HG02798 (cell line): ENCODE results near the gene ZDHHC7.

Experiments used
- ATAC-seq: cut with Tn5 transposase; IDR thresholded peaks from one replicate; pipeline ENCODE4 v1.9.1; 2021; ENCODE audit warnings: mild to moderate bottlenecking; ENCODE audit not compliant: unreplicated experiment, poor library complexity

ZDHHC7 gene

GRCh38 chr16:84970447-84971127, 40.7 kb downstream of the ZDHHC7 start:
- peak; percentile 73 for ATAC-seq

- no peak for ATAC-seq
Observed at GRCh38 chr16:84967828-84968227, 43.5 kb downstream of the ZDHHC7 start.

GRCh38 chr16:84965428-84966415, 45.6 kb downstream of the ZDHHC7 start:
- ATAC-seq, result no peak

GRCh38 chr16:84964386-84965128, 46.8 kb downstream of the ZDHHC7 start:
- ATAC-seq, result no peak

GRCh38 chr16:84963066-84963465, 48.3 kb downstream of the ZDHHC7 start:
- no peak for ATAC-seq

GRCh38 chr16:84960942-84961341, 50.4 kb downstream of the ZDHHC7 start:
- no peak for ATAC-seq

GRCh38 chr16:84959784-84960417, 51.4 kb downstream of the ZDHHC7 start:
- ATAC-seq, result no peak

- no peak for ATAC-seq
Observed at GRCh38 chr16:84959045-84959576, 52.2 kb downstream of the ZDHHC7 start.

GRCh38 chr16:84957792-84958191, 53.5 kb downstream of the ZDHHC7 start:
- ATAC-seq, result no peak

GRCh38 chr16:84957192-84957591, 54.1 kb downstream of the ZDHHC7 start:
- no peak for ATAC-seq

- ATAC-seq, result no peak
Observed at GRCh38 chr16:84955427-84955826, 55.9 kb downstream of the ZDHHC7 start.

- no peak for ATAC-seq
Observed at GRCh38 chr16:84953190-84953746, 58.1 kb downstream of the ZDHHC7 start.

- ATAC-seq, result peak; percentile 77
Observed at GRCh38 chr16:84952335-84953189, 58.8 kb downstream of the ZDHHC7 start.

GRCh38 chr16:84950906-84951305, 60.4 kb downstream of the ZDHHC7 start:
- no peak for ATAC-seq

- no peak for ATAC-seq
Observed at GRCh38 chr16:84949772-84950436, 61.4 kb downstream of the ZDHHC7 start.

- no peak for ATAC-seq
Observed at GRCh38 chr16:84948851-84949610, 62.3 kb downstream of the ZDHHC7 start.

GRCh38 chr16:84947996-84948850, 63.1 kb downstream of the ZDHHC7 start:
- no peak for ATAC-seq
